Thoracic aorta (tissue), 2 donors: ENCODE data around the gene ARFIP1. TPM values are rescaled to one million over a fixed set of nuclear protein-coding genes. Genes with fewer than 3 reads are reported as not detected.

Experiments
- ATAC-seq: fragments of 150-250 bp; one replicate; pipeline ENCODE4 v1.8.0; 2017; ENCODE audit warnings: low read depth; ENCODE audit not compliant: insufficient number of reproducible peaks, low FRiP score
- DNase-seq: peaks from one replicate; pipeline ENCODE4 v3.0.0-alpha.2; 2020; ENCODE audit warnings: low spot score
- H3K27ac ChIP-seq, 2 donors: fragments of 200-600 bp; sonication (generic); 1 replicate in 1 of 2; 2 replicates in 1 of 2; pipeline ENCODE4 v1.5.1; 2016; ENCODE audit warnings: mild to moderate bottlenecking in 2 of 2, moderate library complexity in 2 of 2
- H3K27me3 ChIP-seq: fragments of 200-600 bp; sonication (generic); replicated peaks from 2 replicates; pipeline ENCODE4 v1.6.0; 2016; ENCODE audit warnings: mild to moderate bottlenecking; ENCODE audit not compliant: insufficient read depth
- H3K36me3 ChIP-seq: fragments of 200-600 bp; sonication (generic); one replicate; pipeline ENCODE4 v1.5.1; 2016
- H3K4me1 ChIP-seq, 2 donors: fragments of 200-600 bp; sonication (generic); 1 replicate in 1 of 2; 2 replicates in 1 of 2; pipeline versions ENCODE4 v1.5.1 to v1.6.0; 2016; ENCODE audit warnings: low read depth in 2 of 2, mild to moderate bottlenecking in 1 of 2; ENCODE audit not compliant: control insufficient read depth in 1 of 2
- H3K4me3 ChIP-seq: fragments of 200-600 bp; sonication (generic); 2 replicates; pipeline ENCODE4 v1.5.1; 2016; ENCODE audit warnings: mild to moderate bottlenecking
- H3K9me3 ChIP-seq: fragments of 200-600 bp; sonication (generic); 2 replicates; pipeline ENCODE4 v1.5.1; 2016
- total RNA-seq, 2 donors: library from RNA; depleted of rRNA; stranded (reverse); fragments of >200 nt; gene quantifications; one replicate each; pipeline versions ENCODE4 v1.1.0 to v1.2.3, GENCODE V29; 2016
- TF ChIP-seq, protein P1 (sequence below): fragments of 200-600 bp; sonication (generic); IDR thresholded peaks from one replicate; pipeline ENCODE4 v1.5.1; 2019; ENCODE audit warnings: antibody characterized with exemption

The ARFIP1 gene
- total RNA-seq, 2 donors from 2014 or later = 24.0 to 39.0 TPM

GRCh38 chr4:152947311-152947710, 167.6 kb downstream of the ARFIP1 start:
- Histone ChIP-seq H3K36me3 (no peaks in the 10 kb centered on the region), H3K4me3 (no peak overlapping the region), H3K9me3 (no peaks in the 10 kb centered on the region), H3K27me3 (no peaks in the 10 kb centered on the region), H3K27ac (no peak overlapping the region), H3K4me1 (no peaks in the 10 kb centered on the region)
- DNase-seq = no peak
- ATAC-seq = no peak
- TF ChIP-seq, protein P1, sequence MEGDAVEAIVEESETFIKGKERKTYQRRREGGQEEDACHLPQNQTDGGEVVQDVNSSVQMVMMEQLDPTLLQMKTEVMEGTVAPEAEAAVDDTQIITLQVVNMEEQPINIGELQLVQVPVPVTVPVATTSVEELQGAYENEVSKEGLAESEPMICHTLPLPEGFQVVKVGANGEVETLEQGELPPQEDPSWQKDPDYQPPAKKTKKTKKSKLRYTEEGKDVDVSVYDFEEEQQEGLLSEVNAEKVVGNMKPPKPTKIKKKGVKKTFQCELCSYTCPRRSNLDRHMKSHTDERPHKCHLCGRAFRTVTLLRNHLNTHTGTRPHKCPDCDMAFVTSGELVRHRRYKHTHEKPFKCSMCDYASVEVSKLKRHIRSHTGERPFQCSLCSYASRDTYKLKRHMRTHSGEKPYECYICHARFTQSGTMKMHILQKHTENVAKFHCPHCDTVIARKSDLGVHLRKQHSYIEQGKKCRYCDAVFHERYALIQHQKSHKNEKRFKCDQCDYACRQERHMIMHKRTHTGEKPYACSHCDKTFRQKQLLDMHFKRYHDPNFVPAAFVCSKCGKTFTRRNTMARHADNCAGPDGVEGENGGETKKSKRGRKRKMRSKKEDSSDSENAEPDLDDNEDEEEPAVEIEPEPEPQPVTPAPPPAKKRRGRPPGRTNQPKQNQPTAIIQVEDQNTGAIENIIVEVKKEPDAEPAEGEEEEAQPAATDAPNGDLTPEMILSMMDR = no peak

- Histone ChIP-seq H3K36me3 (no peaks in the 10 kb centered on the region), H3K4me1 (no peaks in the 10 kb centered on the region), H3K9me3 (no peaks in the 10 kb centered on the region), H3K27ac (no peak overlapping the region), H3K27me3 (no peaks in the 10 kb centered on the region), H3K4me3 (no peak overlapping the region)
- DNase-seq = no peak
- no peak for ATAC-seq
- TF ChIP-seq, protein P1 = no peak
These were observed 170.2 kb downstream of the ARFIP1 start for GRCh38 chr4:152949930-152950329.

DNA sequence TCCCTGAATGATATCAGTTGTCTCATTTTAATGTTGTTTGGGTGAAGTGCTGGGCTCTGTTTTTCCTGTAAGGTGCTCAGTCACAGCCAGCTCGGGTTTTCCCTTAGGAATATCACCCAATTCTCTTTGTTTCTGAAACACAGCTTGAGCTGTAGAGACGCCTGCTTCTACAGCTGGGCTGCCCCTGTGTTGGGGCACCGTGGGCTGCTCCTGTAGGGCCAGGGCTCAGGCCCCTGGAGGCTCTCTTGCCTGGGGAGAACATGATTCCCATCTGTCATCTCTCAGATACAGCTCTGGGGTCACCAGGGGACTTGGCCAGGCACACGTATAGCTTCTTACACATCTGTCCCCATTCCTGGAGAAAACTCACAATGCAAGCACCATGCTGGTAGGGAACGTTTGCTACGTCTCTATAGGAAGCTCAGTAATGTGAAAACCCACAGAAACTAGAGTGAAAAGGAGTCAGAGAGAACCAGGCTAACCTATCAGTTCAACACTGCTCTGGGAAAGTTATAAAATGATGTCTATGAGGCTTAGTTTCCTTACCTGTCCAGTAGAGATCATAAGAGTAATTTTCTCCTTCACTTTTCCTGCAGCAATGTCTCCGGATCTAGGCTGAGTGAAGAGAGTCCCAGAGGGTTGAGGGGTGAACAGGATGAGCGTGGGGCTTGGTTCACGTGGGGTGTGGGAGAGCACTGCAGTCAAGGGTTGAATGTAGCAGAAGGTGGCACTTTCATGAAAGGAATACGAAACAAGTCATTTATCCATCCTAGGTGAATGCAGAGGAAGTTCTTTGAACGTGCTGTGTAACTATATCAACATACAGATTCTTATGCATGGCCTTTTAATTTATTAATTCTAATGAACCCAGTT, 170.9 kb downstream of the ARFIP1 start:
- Histone ChIP-seq H3K4me1 (no peaks in the 10 kb centered on the region), H3K27ac (no peak overlapping the region), H3K4me3 (no peak overlapping the region), H3K9me3 (no peaks in the 10 kb centered on the region), H3K27me3 (no peaks in the 10 kb centered on the region), H3K36me3 (no peaks in the 10 kb centered on the region)
- TF ChIP-seq, protein P1 = no peak
- DNase-seq (no peak), ATAC-seq (no peak)

DNA sequence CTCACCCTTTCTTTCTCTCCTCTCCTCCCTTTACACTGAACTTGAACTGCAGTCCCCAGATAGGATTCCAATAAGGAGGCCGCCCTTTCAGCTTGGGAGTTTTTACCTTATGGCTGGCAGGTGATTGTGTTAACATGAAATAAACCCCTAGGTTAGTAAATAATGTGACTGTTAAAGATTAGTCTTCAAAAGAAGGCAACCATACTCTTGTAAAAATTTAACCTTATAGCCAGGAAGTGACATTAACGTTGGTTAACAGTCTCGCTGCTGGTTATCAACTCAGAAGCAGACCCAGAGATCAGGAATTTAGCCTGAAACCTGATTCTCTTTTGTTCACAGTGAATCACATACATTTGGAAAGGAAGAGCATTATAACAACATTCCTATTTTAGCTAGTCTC, 171.6 kb downstream of the ARFIP1 start:
- Histone ChIP-seq H3K4me3 (no peak overlapping the region), H3K36me3 (no peaks in the 10 kb centered on the region), H3K9me3 (no peaks in the 10 kb centered on the region), H3K4me1 (no peaks in the 10 kb centered on the region), H3K27me3 (no peaks in the 10 kb centered on the region), H3K27ac (no peak overlapping the region)
- no peak for DNase-seq
- TF ChIP-seq, protein P1 = no peak
- ATAC-seq = no peak

- no peak for DNase-seq
- TF ChIP-seq, protein P1 = no peak
- Histone ChIP-seq H3K27ac (no peak overlapping the region), H3K36me3 (no peaks in the 10 kb centered on the region), H3K4me1 (no peaks in the 10 kb centered on the region), H3K9me3 (no peaks in the 10 kb centered on the region), H3K27me3 (no peaks in the 10 kb centered on the region), H3K4me3 (no peak overlapping the region)
- no peak for ATAC-seq
These were observed 173.8 kb downstream of the ARFIP1 start for GRCh38 chr4:152953514-152953913.
